ENCODE measurements around the gene THRAP3.
"Not testable (repeated sequence)": the region's sequence is repeated elsewhere in the genome, so short reads cannot be mapped to it uniquely, and the experiment has no call there.

- TF ChIP-seq, protein P1, sequence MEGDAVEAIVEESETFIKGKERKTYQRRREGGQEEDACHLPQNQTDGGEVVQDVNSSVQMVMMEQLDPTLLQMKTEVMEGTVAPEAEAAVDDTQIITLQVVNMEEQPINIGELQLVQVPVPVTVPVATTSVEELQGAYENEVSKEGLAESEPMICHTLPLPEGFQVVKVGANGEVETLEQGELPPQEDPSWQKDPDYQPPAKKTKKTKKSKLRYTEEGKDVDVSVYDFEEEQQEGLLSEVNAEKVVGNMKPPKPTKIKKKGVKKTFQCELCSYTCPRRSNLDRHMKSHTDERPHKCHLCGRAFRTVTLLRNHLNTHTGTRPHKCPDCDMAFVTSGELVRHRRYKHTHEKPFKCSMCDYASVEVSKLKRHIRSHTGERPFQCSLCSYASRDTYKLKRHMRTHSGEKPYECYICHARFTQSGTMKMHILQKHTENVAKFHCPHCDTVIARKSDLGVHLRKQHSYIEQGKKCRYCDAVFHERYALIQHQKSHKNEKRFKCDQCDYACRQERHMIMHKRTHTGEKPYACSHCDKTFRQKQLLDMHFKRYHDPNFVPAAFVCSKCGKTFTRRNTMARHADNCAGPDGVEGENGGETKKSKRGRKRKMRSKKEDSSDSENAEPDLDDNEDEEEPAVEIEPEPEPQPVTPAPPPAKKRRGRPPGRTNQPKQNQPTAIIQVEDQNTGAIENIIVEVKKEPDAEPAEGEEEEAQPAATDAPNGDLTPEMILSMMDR (IDR thresholded peaks at IDR 0.05) = not testable (repeated sequence)
- not testable (repeated sequence) for TF ChIP-seq ZFX (IDR thresholded peaks at IDR 0.05; ENCODE audit: borderline replicate concordance)
These were observed 2.3 kb upstream of the THRAP3 start for GRCh38 chr1:36221901-36222300.

Data from 22Rv1 (cell line).